ENCODE data around the gene SETD4.

Gene SETD4

DNA sequence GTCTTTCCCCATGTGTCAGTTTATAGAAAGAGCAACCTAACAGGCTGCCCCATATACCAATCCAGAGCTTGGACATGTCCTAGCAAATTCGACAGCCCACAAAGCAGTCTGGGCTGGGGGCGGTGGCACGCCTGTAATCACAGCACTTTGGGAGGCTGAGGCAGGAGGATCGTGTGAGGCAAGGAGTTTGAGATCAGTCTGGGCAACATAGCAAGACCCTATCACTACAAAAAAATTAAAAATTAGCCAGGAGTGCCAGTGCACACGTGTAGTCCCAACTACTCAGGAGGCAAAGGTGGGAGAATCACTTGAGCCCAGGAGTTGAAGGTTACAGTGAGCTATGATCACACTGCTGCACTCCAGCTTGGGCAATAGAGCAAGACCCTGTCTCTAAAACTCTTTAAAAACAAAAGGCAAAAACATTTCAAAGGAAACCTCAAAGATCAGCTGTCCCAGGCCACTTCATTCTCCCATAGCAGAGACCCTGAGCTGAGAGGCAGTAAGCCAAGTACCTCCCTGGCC, 54.4 kb downstream of the SETD4 start:
- DNase-seq (ENCODE audit: low read depth): no peak

DNA sequence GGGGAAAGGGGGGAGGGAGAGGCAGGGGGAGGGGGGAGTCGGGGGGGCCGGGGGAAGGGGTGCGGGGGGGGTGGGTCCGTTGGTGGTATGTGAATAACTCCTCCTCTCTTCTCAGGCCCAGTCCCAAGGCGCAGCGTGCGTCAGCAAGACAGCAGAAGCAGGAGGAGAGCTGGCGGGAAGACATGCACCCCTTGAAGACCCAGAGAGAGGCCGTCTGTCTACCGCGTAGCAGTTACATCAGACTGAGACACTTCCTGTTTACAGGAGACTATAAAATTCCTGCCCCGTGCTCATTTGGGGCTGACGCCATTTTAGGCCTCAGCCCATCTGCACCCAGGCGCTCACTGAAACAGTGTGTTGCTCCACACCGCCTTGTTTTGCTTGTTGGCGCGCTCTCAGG, 55.3 kb downstream of the SETD4 start:
- no peak for DNase-seq (ENCODE audit: low read depth)

DNA sequence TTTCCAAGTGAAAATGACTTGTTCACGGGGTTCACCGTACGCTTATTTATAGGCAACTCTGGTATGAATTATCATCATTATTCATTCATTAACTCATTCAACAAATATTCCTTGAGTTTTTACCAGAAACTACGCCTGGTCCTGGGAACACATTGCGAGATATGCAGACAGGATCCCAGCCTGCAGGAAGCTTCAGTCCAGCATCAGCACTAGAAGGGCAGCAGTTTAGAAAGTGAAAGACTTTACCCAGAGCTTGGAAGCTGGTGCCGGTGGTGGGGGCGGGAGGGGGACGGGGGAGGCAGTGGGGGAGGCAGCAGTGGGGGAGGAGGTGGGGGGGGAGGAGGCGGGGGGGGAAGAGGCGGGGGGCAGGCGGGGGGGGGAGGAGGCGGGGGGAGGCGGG, 55.9 kb downstream of the SETD4 start:
- DNase-seq (ENCODE audit: low read depth): no peak

DNA sequence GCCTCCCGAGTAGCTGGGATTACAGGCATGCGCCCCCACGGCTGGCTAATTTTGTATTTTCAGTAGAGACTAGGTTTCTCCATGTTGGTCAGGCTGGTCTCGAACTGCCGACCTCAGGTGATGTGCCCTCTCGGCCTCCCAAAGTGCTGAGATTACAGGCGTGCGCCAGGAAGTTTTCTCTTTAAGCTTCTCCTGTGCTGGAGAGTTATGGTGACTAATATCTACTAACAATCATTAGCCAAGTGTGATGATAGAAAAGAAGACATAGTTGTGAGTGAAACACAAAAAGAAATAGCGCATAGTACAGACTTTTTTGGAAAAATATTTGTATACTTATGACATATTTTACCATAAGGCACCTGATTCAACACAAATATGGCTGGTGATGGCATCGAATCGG, 56.5 kb downstream of the SETD4 start:
- no peak for DNase-seq (ENCODE audit: low read depth)

DNA sequence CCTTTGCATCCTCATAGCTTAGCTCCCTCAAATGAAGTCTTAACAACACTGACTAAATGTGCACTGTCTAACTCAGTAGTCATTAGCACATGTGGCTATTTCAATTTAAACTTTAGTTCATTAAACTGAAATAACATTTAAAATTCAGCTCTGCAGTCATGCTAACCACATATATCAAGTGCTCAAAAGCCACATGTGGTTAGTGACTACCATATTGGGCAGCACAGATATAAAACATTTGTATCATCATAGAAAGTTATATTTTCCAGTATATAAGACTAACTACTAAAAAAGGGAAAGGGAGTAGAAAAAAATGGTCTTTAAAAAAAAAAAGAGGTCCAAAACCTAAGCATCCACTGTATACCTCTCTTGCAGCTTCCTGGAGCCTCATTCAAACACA, 64.1 kb downstream of the SETD4 start:
- no peak for DNase-seq (ENCODE audit: low read depth)

DNA sequence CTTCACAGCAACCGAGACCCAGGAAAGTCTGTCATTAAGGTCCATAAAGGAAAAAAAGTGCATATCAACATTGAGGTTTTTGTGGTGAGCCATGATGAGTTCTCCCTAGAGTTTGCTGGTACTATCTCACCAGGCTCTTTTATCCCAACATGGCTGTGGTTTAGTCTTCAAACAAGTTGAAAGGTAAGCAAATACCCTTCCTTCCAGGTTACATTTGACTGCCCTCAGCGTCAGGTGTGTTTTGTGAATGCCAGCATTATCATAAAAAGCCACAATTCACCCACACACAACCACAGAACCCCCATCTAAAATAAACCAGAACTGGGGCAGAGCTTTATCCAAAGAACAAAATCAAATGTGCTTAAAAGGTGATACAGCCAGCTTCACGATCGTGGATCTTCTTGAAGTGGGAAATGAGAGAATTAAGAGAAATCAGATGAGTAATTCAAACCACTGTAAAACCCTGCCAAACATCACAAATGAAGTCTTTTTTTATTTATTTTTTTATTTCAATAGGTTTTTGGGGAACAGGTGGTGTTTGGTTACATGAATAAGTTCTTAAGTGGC, 64.7 kb downstream of the SETD4 start:
- no peak for DNase-seq (ENCODE audit: low read depth)

DNA sequence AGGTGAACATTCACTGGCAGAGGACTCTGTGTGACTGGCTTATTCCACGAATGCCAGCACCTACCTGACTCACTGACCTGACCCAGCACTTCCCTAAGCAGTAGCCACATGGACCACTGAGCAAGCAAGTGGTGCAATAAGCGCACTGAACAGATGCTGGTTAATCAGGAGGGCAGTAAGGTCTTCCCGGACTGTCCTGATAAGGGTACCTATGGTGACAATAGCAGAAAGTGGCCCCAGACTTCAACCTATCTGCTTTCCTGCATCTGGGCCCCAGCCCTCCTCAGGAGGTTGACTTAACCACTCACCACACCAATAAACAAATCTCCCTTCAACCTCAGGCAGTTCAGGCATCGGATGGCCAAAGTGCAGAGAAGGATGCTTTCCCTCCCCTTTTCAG, 65.7 kb downstream of the SETD4 start:
- DNase-seq (ENCODE audit: low read depth): no peak

DNA sequence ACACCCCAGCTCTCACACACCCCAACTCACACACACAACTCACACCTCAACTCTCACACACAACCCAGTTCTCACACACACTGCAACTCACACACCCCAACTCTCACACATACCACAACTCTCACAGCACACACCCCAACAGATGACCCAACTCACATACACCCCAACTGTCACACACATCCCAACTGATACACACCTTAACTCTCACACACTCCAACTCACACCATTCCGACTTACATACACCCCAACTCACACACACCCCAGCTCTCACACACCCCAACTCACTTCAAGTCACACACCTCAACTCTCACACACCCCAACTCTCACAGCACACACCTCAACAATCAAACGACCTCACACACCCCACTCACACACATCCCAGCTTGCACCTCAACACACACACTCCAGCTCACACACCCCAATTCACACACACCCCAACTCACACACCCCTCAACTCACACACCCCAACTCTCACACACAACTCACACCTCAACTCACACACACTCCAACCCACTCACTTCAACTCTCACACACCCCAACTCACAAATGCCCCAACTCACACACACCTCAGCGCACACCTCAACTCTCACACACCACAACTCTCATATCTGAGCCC, 66.3 kb downstream of the SETD4 start:
- no peak for DNase-seq (ENCODE audit: low read depth)

DNA sequence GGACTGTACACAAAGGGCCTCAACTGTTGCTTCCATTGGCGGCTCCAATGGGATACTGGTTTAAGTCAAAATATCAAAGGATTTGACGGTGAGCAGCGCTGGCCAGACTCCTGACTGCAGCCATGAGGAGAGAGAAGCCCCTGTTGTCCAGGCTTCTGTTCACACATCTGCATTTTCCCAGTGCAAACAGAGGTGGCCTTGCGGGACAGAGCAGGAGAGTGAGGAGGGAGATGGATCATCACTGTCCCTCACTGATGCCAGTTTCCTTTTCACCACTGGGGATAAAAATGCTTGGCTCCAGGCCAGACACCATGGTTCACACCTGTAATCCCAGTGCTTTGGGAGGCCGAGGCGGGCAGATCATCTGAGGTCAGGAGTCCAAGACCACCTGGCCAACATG, 69.2 kb downstream of the SETD4 start:
- no peak for DNase-seq (ENCODE audit: low read depth)

DNA sequence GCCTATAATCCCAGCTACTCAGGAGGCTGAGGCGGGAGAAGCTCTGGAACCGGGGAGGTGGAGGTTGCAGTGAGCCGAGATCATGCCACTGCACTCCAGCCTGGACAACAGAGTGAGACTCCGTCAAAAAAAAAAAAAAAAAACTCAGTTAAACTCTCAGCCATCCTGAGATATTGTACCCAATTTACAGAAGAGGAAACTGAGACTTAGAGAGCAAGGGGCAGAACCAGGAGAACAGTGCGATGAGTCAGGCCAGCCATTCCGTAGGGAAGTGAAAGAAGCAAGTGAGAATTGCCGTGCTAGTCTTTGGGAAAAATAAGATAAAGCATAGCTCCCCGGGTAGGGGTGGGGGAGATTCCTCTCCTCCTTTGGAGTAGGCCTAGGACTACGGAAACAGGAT, 69.7 kb downstream of the SETD4 start:
- no peak for DNase-seq (ENCODE audit: low read depth)

DNA sequence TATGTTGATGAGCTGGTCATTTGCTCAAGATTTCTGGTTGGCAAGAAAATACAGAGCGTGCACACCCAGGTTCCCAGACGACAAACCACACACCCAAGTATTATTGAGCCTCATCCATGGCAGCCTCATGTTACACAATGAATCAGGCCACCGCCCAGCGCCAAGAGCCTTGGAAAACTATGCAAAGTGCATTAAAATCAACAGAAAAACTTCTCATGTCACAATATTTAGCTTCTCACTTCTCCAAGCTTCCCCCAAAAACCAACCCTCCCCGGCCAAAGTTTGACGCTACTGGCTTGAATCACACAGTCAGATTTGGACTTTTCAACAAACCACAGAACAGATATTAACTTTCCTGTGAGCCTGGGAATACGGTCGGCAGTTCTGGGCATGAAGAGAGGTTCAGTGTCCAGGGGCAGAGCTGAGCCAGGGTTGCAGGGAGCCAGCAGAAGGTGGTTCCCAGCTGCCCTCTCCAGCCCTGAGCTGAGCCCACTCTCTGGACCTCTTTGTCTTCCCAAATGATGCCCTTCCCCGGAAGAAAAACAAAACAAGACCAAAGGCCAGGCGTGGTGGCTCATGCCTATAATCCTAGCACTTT, 71.1 kb downstream of the SETD4 start:
- no peak for DNase-seq (ENCODE audit: low read depth)

DNA sequence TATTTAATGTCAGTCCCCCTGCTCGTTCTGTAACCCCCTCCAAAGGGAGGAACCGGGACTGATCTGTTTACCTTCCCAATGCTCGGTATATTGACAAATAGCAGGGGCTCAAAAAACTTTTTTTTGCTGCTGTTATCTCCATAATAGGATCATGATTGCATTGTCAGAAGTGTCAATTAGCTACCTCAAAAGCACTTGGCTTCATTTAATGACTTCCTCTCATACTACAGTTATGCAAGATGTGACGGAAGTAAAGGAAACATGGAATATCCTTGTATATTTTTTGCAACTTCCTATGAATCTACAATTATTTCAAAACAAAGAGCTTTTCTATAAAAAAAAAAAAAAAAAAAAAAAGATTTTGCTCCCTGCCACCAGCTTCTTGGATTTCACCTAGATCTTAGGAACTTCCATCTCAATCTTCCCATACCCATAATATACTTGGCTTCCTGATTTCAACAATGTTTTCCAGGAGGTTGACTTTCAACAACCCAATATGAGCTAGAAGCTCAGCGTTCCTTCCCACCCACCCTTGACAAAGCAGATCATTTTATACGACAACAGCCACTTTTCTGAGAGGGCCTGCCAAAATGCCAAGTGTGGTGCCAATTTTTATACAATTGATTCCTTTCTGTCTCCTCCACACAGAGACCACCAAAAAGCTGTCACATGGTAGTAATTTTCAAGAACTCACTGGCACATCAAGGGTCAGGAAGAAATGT, 71.7 kb downstream of the SETD4 start:
- DNase-seq (ENCODE audit: low read depth): no peak

DNA sequence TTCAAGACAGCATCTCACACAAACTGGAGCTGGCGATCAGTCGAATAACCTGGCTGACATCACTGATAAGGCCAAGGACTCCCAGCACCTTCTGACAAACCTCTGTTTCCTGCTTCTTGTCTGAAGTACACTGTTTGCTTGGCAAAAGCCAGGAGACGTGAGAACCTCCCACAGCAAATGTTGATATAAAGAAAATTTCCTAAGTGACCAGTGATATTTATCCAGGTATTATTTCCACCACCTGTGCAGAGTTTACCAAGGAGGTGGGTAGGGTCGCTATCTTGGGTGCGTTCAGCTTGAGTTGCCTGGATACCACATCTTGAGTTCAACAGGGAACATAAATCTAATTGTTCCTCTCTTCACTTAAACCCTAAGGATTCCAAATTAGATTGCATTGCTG, 72.9 kb downstream of the SETD4 start:
- no peak for DNase-seq (ENCODE audit: low read depth)

DNA sequence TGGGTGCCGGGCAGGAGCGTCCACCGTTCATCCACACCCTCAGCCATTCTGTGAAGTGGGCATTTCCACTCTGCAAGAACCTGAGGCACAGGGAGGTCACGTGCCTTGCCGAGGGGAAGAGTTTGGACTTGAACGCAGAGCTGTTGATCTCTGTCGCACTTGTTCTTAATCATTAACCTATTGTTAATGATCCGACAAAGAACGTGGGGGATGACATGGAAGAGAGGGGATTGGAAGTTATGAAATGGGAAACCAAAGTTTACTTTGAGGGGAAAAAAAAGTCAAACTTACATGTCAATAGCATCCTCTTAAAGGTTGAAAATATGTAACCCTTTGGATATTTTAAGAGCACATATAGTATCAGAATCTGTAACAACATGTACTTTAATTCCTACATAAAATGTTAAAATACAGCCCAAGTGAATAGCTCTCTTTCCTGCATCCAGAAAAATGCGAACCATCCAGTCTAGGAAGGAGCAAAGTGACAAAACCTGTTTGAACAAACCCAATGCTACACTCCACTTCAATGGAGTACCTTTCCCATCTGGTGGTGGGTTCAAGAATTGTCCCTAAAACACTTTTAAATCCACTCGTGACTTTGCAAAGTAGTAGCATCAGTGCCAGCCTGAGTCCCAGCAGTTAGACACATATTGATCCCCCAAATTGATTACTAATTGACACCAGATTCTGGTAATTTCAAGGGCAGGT, 75.5 kb downstream of the SETD4 start:
- no peak for DNase-seq (ENCODE audit: low read depth)

All from activated T-cell treated with anti-CD3 and anti-CD28 coated beads for 48 hours (primary cell).